Mesenteric fat pad (tissue), 1 donor: ENCODE measurements around the gene FMNL2. TPM values are rescaled to one million over a fixed set of nuclear protein-coding genes. Genes with fewer than 3 reads are reported as not detected.

Experiments
- DNase-seq: peaks from one replicate; pipeline ENCODE4 v3.0.0-alpha.2; 2020; ENCODE audit warnings: low spot score
- total RNA-seq: library from RNA; stranded (reverse); fragmentation: NEBNext Ultra II Directional; extraction: Animal tissue kit (Norgen Biotek cat#: 25700); gene quantifications from one replicate; pipeline ENCODE4 v1.2.1, GENCODE V29; 2021
- donor health status: DM: yes; HTN: yes; CAD: no.

The FMNL2 gene
- total RNA-seq, 1 donor from 2014 or later, result 57.6 TPM

DNA sequence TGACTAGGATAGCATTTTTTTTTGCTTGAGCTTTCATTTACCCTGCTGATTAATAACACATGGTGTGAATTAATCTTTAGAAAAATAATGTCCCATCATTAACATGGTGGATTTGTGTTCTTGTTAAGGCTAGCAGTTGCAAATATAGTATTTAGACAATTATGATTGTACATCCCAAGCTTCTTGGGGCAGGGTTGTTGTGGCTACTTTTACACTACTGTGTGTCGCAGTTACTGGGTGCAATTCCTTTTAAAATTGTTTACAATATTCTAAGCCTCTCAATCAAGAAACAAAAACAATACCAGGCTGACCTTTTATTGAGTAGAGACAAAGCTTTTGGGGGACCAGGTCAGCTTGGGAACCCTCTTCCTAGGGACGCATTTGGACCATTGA is 2.5 kb downstream of the FMNL2 start:
- no peak for DNase-seq

DNA sequence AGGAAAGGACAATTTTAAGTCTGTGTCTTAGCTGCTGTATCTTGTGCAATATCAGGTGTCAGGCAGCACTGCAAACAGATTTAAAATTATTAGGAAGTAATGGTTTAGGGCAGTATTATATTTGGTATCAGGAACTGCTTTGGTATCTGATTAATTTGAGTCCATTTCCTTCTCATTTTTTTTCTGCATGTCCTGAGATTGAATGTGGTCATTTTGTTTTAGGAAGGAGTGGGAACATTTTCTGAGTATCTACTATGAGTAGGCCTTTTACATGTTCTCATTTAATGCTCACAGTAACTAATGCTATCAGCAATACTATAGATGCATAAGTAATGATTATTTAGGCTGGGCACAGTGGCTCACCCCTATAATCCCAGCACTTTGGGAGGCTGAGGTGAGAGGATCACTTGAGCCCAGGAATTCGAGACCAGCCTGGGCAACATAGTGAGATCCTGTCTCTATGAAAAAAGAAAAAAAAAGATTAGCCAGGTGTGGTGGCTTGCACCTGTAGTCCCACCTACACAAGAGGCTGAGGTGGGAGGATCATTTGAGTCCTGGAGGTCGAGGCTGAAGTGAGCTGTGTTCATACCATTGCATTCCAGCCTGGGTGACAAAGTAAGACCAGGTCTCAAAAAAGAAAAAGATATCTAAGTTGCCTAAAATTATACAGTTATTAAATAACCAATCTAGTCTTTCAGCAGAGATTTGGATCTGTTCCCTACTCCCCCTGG is 4.7 kb downstream of the FMNL2 start:
- DNase-seq, result no peak

DNA sequence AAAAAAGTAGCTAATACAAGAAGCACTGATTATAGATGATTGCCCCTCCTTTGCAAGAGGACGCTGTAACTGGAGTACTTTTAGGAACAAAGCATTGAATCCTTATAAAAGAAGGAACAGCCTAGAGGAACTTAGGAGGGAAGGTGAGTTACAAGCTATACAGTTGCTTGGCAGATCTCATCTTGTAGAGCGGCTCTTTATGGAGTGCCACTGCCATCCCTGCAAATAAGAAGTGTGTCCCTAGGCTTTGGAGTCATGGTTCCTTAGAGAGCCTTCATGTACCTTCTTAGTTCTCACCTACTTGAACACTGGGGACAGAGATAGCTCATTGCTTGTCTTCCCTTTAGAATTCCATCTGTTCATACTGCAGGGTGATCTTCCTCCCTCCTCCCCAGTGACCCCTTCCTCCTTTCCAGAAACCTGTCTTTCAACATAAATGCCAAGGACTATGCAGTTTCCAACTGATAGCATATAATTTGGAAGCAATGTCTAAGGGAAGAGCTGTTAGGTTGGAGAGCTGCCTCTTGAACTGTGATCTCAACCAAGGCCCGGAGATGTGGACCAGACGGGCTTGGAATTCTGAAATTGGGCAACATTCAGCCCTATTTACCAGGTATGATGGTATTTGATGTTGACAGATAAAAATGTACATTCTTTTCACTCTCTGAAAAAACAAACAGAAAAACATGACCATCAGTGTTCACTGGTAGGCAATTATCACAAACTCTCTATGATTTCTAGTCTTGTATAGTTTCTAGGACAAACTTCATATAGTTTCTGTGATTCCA is 7.5 kb downstream of the FMNL2 start:
- DNase-seq, result no peak

DNA sequence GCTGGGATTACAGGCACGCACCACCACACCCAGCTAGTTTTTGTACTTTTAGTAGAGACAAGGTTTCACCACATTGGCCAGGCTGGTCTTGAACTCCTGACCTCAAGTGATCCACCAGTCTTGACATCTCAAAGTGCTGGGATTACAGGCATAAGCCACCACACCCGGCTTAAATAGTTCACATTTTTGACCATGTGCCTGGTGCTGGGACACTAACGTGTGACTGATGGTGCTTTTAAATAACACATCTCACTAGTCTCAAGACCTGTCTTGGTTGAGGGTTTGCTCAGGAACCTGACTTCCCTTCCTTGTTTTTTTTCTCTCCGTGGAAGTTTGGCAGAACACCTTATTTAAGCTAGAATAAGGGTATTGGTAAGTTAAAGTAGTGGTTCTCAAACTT is 8.5 kb downstream of the FMNL2 start:
- DNase-seq, result no peak

DNA sequence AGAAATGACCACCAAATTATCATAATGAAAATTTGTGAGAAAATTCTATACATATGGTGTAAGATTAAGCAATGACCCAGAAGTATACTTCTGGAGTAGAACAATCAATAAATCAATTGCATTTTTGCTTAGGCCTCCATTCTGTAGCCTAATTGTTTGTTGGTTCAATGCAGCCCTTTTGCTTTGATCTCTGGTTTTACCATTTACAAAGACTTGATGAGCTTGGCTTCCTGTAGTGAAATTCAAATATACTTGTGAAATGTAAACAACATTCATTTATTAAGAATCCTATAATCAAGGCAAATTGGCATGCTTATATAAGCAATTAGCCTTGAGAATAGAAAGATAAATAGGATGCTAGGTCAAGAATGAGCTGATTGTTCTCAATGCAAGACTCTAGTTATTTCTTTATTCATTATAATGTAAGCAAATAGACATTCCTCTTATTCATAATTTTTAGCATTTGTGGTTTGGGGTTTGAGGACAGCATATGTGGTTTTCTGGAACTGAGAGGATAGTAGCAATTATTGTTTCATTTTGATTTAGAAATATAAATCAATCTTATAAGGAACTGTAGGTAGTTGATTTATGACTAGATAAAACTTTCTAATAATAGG is 9.7 kb downstream of the FMNL2 start:
- no peak for DNase-seq

DNA sequence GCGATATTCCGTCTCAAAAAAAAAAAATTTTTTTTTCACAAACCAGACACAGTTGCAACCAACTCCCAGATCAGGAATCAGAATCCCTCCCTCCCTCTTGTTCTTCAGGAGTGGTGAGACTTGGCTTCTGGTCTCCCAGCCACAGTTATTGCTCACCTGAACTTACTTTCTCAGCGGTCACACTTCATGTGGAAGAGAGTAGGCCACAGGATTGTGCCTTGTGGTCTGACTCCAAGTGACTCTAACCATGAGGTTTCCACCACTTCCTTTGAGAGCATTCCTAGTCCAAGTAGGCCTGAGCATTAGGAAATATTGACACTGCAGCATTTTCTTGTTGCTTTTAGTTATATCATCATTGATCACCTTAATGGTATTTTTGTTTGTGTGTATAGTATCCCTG is 12.1 kb downstream of the FMNL2 start:
- no peak for DNase-seq

DNA sequence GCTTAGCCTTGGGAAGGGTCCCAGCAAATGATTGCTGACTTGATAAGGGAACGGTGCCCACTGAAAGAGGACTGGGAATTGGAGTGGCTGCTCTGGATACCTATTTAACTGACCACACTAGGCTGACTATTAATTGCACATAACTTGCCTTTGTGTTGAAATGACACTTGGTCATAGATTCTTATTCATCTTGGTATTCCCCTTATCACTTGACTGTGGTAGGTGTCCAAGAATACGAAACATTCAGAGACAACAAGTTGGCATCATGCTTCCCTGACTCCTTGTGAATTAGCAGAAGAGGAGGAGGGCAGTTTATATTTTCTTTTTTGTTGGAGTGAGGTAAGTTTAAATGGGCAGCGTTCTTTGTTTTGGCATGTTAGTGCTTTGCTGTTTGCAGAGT is 13.4 kb downstream of the FMNL2 start:
- DNase-seq, result no peak

DNA sequence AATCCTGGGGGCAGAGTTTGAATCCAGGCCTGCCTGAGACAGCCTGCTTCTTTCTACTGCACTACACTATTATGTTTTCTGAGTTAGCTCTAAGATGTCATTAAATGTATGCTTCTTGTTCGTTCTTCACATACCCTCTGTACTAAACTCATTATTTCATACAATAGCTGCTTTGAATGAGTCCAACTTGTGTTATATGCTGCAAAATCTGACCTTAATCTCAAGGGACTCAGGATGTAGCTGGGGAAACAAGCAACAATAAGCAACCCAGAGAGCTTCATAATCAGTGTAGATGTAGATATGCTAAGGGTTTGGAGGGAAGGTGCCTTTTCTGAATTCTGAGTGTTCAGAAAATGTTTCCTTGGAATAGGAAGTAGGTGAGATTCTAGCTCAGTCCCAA is 14.4 kb downstream of the FMNL2 start:
- no peak for DNase-seq

DNA sequence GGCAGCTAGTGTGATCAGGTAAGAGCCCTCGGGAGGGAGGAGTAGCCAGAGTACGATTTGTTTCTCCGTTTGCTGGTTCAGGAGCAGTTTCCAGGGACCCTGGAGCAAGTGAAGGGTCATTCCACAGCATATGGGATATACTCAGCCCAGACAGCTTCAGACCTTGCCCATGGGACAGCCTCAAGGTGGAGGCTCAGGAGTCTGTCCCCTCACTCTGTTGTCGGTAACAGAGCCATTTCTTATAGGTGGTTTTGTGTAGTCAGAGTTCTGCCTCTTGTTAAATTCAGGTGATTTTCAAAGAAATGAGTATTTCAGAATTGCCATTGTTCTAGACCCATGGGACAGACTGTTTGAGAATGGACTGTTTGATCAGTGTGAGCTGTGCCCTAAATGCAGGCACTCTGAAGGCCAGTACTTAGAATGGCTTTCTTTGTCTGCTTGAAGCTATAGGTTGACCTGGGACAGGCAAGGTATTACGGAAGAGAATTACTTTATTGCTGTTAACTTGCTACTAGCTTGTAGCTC is 15.2 kb downstream of the FMNL2 start:
- DNase-seq, result no peak

DNA sequence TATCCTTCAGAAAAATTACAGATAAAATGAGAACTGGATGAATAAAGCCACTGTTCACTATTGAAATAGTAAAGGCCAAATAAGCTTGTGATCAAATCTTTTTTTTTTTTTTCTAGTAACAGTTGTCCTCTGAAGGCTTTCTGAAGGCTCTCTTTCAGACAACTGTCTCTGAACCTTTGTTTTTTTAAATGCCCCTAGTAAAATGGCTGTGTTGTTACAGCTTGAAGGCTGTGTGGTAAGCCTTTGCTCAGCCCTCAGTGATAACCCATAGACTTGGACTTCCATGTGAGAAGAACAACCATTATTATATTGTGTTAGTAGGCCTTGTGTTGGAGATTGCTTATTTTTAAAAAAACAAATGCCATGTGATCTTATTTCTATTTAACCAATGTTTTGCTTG is 17.6 kb downstream of the FMNL2 start:
- no peak for DNase-seq

DNA sequence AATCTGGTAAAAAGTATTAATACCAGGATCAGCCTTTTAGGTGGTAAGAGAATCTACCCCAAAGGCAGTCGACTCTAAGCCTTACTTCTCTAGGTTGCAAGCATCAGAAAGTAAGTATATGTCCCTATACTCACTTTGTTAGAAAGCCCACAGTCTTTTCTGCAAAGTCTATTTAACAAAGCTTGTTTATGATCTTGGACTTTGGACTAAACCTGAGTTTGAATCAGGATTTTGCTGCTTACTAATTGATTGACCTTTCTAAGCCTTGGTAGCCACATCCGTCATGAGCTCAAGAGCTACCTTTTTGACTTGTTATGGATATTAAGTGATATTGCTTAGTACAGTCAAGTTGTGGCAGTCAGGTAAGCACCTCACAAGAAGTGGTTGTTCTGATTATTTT is 18.4 kb downstream of the FMNL2 start:
- DNase-seq, result no peak

DNA sequence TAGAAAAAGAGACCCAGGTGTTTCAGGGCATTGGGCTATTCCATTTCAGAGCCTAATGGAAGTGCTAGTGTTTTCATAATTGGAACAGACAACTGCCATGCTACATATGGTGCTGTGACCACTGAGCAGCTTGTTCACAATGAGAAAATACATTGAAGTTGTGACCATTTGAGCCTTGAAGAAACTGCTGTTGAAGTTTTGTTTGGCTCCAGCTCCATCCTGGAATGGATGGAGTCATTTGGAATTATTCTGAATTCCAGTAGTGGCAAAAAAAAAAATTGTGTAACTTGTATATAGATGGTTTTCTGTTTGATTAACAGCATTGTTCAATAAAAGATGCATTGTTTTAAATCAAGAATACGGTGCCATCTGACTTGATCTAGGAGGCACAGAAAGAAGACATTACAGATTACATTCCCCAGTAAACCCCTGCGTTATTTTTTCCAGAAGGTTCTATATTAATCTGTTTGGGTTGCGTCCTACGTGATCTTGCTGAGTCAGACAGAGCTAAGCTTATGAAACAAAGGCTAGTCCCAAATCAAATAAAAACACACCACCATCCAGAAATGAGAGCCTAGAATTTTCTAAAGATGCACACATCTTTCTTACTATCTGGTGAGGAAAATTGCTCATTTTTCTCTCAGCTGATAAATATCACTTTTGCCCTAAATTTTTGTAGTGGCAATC is 19.2 kb downstream of the FMNL2 start:
- no peak for DNase-seq

DNA sequence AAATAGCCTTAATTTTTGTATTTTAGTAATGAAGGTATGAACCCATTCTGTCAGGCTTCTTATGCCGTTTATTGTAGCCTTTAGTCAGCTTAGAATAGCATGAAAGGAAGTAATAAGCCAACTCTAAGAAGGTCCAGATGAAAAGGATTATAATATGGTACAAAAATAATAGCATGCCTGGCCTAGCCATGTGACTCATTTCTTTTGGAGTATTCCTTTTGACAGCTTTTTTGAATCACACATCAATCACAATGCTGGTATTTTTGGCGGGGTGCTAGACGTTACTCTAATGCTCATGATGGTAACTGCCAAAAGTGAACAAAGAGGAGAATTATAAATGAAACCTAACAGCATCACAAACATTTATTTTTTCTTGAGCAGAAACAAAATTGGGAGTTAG is 19.9 kb downstream of the FMNL2 start:
- no peak for DNase-seq

DNA sequence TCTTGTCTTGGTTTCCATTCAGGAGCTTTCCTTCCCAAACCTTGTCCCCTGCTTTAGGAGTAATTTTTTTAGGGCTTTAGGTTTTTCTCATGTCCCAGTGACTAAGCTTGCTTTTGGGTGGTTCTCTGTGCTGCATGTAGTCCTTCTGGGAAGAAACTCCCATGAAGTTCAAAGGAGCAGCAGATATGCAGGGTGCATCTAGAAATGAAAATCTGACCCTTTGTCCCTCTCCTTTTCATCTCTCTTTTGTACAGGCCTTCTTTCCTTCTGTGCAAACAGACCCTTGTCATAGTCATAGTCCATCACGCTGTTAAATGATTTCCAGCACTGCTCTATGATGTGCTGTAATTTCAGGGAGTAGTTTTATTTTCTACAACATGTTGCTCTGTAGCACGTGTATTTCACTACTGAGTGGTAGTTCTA is 20.4 kb downstream of the FMNL2 start:
- DNase-seq, result no peak

DNA sequence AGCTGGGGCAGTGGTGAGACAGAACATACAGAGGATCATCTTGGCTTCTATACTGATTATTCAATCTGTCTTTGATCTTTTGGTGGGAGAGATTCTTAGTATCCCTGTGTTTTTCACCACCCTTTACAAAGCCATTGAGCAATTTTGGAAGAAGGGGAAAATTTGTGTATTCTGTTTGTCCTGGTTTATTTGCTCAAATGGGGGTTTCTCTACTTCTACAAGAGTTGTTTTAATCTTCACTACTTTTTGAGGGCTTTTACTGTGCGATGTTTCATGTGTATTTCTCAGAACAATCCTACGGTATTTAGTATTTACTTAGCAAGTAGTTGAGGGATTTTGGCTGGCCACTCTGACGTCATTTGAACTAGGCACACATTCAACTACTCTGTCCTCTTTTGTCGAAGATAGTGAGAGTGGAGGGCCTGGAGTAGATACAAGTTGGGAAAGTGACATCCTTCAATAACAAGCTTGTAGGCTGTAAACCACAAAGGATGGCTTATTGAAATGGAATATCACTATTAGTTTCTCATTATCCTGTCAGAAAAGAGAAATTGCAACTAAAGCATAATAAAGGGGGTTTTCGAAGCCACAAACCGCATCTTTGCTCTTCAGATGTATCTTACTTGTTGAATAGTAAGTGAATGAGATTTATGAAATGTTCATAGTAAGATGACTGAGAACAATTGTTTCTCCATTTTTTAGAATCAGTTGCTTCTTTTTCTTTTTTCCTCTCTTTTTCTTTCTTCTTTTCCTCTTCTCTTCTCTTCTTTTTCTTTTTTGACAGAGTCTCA is 24.8 kb downstream of the FMNL2 start:
- no peak for DNase-seq

DNA sequence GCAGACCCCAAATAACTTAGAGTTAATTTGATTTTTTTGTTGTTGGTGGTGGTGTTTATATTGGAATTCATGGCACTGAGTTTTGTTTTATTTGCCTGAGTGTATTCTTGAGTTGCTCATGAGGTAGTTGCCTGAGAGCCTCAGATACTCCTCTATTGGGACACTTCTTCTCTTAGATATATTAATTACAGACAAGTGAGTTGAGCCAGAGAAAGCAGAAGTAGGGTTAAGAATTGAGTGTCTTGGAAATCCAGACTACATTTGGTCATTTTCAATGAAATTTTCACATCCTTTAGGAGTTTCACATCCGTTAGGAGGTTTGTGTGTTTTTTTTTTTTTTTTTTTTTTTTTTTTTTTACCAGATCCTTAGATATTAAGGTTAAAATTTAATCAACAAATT is 29.0 kb downstream of the FMNL2 start:
- no peak for DNase-seq

DNA sequence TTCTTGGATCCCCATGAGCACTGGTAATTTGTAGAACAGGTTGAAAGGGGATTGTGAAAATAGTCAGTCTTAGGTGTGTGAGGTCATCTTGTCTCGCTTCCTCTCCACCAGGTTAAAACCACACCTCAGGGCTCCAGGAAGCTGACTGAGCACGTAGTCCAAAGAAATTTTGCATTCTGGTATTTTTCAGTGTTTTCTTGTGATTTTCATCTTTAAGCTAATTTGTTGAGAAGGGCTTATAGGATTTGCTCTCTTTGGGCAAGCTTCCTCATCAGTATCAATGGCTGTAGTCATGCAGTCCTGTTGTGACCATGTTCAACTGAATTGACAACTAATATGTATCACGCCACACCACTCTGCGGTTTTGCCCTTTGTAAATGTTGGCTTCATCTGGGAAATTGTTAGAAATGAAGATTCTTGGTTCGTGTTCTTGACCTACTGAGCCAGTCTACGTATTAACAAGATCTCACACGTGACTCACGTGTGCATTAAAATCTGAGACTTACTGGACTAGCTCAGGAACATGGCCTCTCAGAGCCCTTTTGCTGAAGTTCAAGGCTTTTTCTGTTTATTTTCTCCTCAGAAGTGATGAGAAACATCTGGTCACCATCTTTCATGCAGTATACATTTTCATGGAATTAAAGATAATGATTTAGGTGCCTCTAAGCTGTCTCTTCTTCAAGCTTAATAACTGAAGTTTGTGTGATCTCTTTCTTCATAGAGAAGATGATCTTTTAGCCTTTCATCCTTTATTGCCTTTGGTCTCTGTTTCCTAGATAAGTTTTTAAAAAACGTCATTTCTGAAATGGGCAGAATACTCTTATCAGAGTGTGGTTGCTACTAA is 32.8 kb downstream of the FMNL2 start:
- no peak for DNase-seq

DNA sequence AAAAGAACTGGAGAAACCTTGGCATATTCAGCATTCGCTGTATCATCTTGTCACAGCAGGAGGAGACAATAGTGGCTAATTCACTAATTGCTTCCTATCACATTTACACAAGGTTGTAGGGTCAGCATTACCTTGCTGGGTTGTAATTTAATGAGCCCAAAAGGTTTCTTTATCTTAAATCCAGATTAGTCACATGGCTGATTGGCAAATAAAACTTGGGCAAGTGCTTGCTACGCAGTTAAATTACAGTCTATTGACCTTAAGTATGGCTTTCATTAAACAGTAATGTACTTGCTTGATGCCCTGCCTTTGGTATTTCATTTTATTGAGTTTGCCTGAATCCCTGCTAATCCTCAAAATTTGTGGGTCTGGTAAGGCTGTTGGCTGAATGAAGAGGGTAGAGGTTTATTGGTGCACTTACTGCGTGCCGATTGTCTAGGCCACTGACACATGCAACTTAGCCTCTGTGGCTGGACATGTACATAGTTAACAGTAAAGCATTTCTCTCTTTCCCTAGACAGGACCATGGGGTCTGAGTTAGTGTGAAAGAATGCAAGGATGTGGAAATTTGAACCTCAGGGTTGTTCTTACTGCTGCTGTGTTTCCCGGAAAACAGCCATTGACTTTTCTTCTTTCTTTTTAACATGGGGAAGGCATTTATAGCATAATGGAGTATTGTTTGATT is 34.3 kb downstream of the FMNL2 start:
- no peak for DNase-seq

DNA sequence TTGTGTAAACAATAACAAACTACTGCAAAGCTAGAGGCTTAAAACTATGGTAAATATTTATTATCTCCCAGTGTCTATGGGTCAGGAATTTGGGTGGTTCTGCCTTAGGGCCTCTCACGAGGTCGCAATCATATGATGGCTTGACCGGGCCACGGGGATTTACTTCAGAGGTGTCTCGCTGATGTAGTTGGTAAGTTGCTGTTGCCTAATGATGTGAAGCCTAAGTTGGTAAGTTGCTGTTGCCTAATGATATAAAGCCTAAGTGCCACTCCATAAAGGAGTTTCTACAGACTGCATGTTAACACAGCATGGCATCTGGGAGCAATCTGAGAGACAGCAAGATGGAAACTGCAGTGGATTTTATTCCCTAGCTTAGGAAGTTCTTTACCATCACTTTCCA is 35.8 kb downstream of the FMNL2 start:
- no peak for DNase-seq
